HEK293T (cell line): ENCODE data around the gene CCDC102B.

Experiments used
- ARNT ChIP-seq: fragments of 450-650 bp; IDR thresholded peaks from 2 replicates; pipeline ENCODE4 v1.6.1; 2017; ENCODE audit warnings: mild to moderate bottlenecking
- BHLHE40 ChIP-seq: fragments of 450-650 bp; IDR thresholded peaks from 2 replicates; pipeline ENCODE4 v1.6.1; 2016; ENCODE audit warnings: mild to moderate bottlenecking, moderate library complexity, borderline replicate concordance
- ELF4 ChIP-seq: fragments of 450-650 bp; IDR thresholded peaks from 2 replicates; pipeline ENCODE4 v1.6.1; 2017; ENCODE audit warnings: antibody characterized with exemption
- FOXA1 ChIP-seq: fragments of 450-650 bp; IDR thresholded peaks from 2 replicates; pipeline ENCODE4 v1.6.1; 2016; ENCODE audit warnings: mild to moderate bottlenecking
- FOXK2 ChIP-seq: fragments of 450-650 bp; IDR thresholded peaks from 2 replicates; pipeline ENCODE4 v1.6.1; 2016; ENCODE audit warnings: mild to moderate bottlenecking
- FOXM1 ChIP-seq: fragments of 450-650 bp; IDR thresholded peaks from 2 replicates; pipeline ENCODE4 v1.6.1; 2017; ENCODE audit warnings: mild to moderate bottlenecking, borderline replicate concordance
- HDGF ChIP-seq: fragments of 450-650 bp; IDR thresholded peaks from 2 replicates; pipeline ENCODE4 v1.6.1; 2017; ENCODE audit warnings: antibody characterized with exemption, borderline replicate concordance
- LEF1 ChIP-seq: fragments of 450-650 bp; IDR thresholded peaks from 2 replicates; pipeline ENCODE4 v1.6.1; 2017; ENCODE audit warnings: mild to moderate bottlenecking, borderline replicate concordance
- SP1 ChIP-seq: fragments of 450-650 bp; IDR thresholded peaks from 2 replicates; pipeline ENCODE4 v1.6.1; 2017
- SUZ12 ChIP-seq: fragments of 450-650 bp; IDR thresholded peaks from 2 replicates; pipeline ENCODE4 v1.6.1; 2016; ENCODE audit warnings: mild to moderate bottlenecking
- TARDBP ChIP-seq: fragments of 450-650 bp; IDR thresholded peaks from 2 replicates; pipeline ENCODE4 v1.6.1; 2016
- ZNF384 ChIP-seq: fragments of 450-650 bp; IDR thresholded peaks from 2 replicates; pipeline ENCODE4 v1.6.1; 2016

DNA sequence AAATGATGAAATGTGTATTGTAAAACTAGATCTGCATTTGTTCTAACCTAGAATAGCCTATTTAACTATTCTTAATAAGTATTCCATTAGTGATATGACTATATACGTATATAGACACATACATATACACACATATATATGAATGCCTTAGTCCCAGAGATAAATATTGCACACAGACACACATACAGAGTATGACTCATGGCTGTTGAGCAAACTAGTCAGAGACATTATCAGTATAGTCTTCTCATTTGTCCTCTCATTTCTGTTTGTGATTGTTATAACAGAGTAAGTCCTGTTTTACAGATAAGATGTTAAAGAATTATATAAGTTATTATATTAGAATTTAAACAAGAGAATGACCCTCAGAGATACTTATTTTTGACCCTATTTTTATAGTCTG lies 202.5 kb downstream of the CCDC102B start:
- no peak for TF ChIP-seq FOXK2
- no peak for TF ChIP-seq SUZ12
- no peak for TF ChIP-seq ELF4
- no peak for TF ChIP-seq ZNF384
- TF ChIP-seq BHLHE40, result no peak
- TF ChIP-seq FOXM1, result no peak
- TF ChIP-seq SP1, result no peak
- TF ChIP-seq ARNT, result no peak
- no peak for TF ChIP-seq FOXA1
- no peak for TF ChIP-seq LEF1
- no peak for TF ChIP-seq HDGF
- no peak for TF ChIP-seq TARDBP
